Natural killer cell (primary cell): Measurements from ENCODE around the gene RANBP1. TPM values are rescaled to one million over a fixed set of nuclear protein-coding genes. Genes with fewer than 3 reads are reported as not detected.

Source experiments
- ATAC-seq, 3 donors: fragments of 150-1000 bp in 2 of 3; fragments of 200-7000 bp in 1 of 3; cut with Tn5 transposase; 1 replicate in 1 of 3; 2 replicates in 2 of 3; pipeline ENCODE4 v1.10.0; 2021; ENCODE audit warnings: mild to moderate bottlenecking in 2 of 3, moderate library complexity in 2 of 3
- DNase-seq, 2 donors: peaks; one replicate each; pipeline versions ENCODE4 v3.0.0 to v3.0.0-alpha.2; 2013 to 2021; ENCODE audit warnings: mixed read lengths in 1 of 2
- H3K27ac ChIP-seq: one replicate; pipeline ENCODE4 v1.5.1; 2013; ENCODE audit warnings: mild to moderate bottlenecking, low read length
- H3K27me3 ChIP-seq: one replicate; pipeline ENCODE4 v1.6.1; 2013; ENCODE audit warnings: low read length; ENCODE audit not compliant: control insufficient read depth, insufficient read depth
- H3K36me3 ChIP-seq: one replicate; pipeline ENCODE4 v1.6.1; 2013; ENCODE audit warnings: low read length; ENCODE audit not compliant: control insufficient read depth, insufficient read depth
- H3K4me1 ChIP-seq: one replicate; pipeline ENCODE4 v1.6.1; 2013; ENCODE audit warnings: low read length; ENCODE audit not compliant: control insufficient read depth, insufficient read depth
- H3K4me3 ChIP-seq: one replicate; pipeline ENCODE4 v1.5.1; 2013; ENCODE audit warnings: low read length
- H3K9me3 ChIP-seq: one replicate; pipeline ENCODE4 v1.6.1; 2013; ENCODE audit warnings: low read length; ENCODE audit not compliant: control insufficient read depth, insufficient read depth
- H3K27ac Mint-ChIP-seq, 2 donors: one replicate each; pipeline ENCODE4 v1.8.0; 2022; ENCODE audit warnings: mild to moderate bottlenecking in 2 of 2, mixed read lengths in 2 of 2, moderate library complexity in 1 of 2
- H3K27me3 Mint-ChIP-seq, 2 donors: one replicate each; pipeline ENCODE4 v1.8.0; 2022; ENCODE audit warnings: low read depth in 2 of 2, mixed read lengths in 2 of 2
- H3K36me3 Mint-ChIP-seq: one replicate; pipeline ENCODE4 v1.8.0; 2022; ENCODE audit warnings: mixed read lengths
- H3K4me1 Mint-ChIP-seq, 2 donors: one replicate each; pipeline ENCODE4 v1.8.0; 2022; ENCODE audit warnings: mixed read lengths in 2 of 2
- H3K4me3 Mint-ChIP-seq: one replicate; pipeline ENCODE4 v1.8.0; 2022; ENCODE audit warnings: mild to moderate bottlenecking, moderate library complexity, mixed read lengths
- H3K9me3 Mint-ChIP-seq, 2 donors: one replicate each; pipeline ENCODE4 v1.8.0; 2022; ENCODE audit warnings: mixed read lengths in 2 of 2
- WGBS: methylation state at CpG from one replicate; pipeline ENCODE4 v1.1.7; 2013; ENCODE audit warnings: missing lambda C conversion rate; ENCODE audit not compliant: insufficient coverage; 5-methylcytosine and 5-hydroxymethylcytosine counted together
- intact Hi-C: fragments of 100-400 bp; cut with micrococcal nuclease; formaldehyde crosslinking; loops from one replicate; pipeline ENCODE4 v1.14.2; 2022
- total RNA-seq, 4 donors: library from RNA; stranded (reverse); fragments of 120-200 nt in 1 of 4; gene quantifications; one replicate each; pipeline versions ENCODE4 v1.2.3 to v1.2.4, GENCODE V29; 2013 to 2022
- TF ChIP-seq, protein P1 (sequence below): fragments of 200-600 bp; IDR thresholded peaks from one replicate; pipeline ENCODE4 v1.8.0; 2022; ENCODE audit warnings: antibody characterized with exemption

The RANBP1 gene
- total RNA-seq, 3 donors from 2014 or later (not counting 1 experiment from before 2014, with no cell fraction given) = 54.0 to 61.0 (median 56.3) TPM

DNA sequence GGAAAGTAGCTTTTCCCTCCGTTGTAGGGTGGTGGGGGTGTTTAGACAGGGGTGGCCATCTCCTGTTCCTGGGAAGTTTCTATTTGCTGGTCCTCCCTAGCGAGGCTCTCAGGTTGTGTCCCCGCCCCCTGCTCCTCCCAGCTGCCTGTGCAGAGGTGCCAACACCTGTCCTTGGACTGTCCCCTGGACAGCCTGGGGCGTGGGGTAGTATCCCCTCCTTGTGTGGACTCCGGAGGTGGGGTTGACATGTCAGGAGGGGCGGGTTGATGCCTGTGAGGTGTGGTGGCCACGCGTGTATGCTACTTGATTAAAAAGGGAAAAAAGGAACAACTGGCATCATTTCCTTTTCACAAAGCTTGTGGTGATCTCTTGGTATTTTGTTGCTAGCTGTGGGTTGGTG lies 14.3 kb upstream of the RANBP1 start:
- Histone ChIP-seq H3K27ac (no peak overlapping the region), H3K27me3 (no peaks in the 10 kb centered on the region), H3K36me3 (peaks cover 45% of the 10 kb centered on the region), H3K9me3 (no peaks in the 10 kb centered on the region), H3K4me3 (no peak overlapping the region), H3K4me1 (peaks cover 29% of the 10 kb centered on the region)
- H3K27ac Mint-ChIP-seq = peak overlapping the region; percentile 60 to 72
- H3K4me1 Mint-ChIP-seq = peaks cover 22 to 24% of the 10 kb centered on the region in 2 donors
- intact Hi-C loops = no loop called here
- H3K9me3 Mint-ChIP-seq = no peaks in the 10 kb centered on the region
- H3K36me3 Mint-ChIP-seq = peaks cover 6% of the 10 kb centered on the region
- H3K4me3 Mint-ChIP-seq = no peak overlapping the region
- ATAC-seq = no peak
- TF ChIP-seq, protein P1, sequence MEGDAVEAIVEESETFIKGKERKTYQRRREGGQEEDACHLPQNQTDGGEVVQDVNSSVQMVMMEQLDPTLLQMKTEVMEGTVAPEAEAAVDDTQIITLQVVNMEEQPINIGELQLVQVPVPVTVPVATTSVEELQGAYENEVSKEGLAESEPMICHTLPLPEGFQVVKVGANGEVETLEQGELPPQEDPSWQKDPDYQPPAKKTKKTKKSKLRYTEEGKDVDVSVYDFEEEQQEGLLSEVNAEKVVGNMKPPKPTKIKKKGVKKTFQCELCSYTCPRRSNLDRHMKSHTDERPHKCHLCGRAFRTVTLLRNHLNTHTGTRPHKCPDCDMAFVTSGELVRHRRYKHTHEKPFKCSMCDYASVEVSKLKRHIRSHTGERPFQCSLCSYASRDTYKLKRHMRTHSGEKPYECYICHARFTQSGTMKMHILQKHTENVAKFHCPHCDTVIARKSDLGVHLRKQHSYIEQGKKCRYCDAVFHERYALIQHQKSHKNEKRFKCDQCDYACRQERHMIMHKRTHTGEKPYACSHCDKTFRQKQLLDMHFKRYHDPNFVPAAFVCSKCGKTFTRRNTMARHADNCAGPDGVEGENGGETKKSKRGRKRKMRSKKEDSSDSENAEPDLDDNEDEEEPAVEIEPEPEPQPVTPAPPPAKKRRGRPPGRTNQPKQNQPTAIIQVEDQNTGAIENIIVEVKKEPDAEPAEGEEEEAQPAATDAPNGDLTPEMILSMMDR = no peak
- peak in 1 of 2 donors; percentile 24 for DNase-seq
- 67% methylated on average over 8 of the region's 8 CpGs for WGBS
- no peaks in the 10 kb centered on the region for H3K27me3 Mint-ChIP-seq

DNA sequence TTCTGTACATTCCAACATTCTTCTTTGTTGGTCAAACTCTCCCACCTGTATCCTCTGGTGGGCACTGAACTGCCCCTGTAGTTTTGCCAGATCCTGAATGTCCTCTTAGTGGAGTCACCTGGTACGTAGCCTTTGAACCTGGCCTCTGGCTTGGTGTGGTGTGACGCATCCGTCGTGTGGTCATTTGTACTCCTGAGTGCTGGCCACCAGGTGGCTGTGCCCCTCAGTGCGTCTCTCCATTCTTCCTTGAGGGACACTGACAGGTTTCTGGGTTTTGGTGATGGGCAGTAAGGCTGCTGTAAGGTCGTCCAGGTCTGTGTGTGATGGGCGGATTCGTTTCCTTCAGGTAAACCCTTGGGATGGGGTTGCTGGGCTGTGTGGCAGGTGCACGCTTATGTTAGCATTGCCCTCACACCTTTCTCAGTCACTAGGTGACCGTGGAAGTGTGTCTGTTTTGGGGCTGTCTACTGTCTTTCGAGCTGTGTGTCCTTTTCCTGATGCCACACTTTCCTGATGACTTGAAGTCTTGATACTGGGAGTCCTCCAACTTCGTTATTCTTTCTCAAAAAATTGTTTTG lies 13.6 kb upstream of the RANBP1 start:
- intact Hi-C loops = no loop called here
- Histone ChIP-seq H3K4me1 (peaks cover 29% of the 10 kb centered on the region), H3K9me3 (no peaks in the 10 kb centered on the region), H3K4me3 (no peak overlapping the region), H3K27me3 (no peaks in the 10 kb centered on the region), H3K27ac (no peak overlapping the region), H3K36me3 (peaks cover 45% of the 10 kb centered on the region)
- no peak overlapping the region for H3K4me3 Mint-ChIP-seq
- H3K9me3 Mint-ChIP-seq = no peaks in the 10 kb centered on the region
- peaks cover 6% of the 10 kb centered on the region for H3K36me3 Mint-ChIP-seq
- DNase-seq (no peak), ATAC-seq (no peak)
- WGBS = 92% methylated on average over 12 of the region's 12 CpGs
- H3K27me3 Mint-ChIP-seq = no peaks in the 10 kb centered on the region
- TF ChIP-seq, protein P1 = no peak
- peak overlapping the region; percentile 60 to 72 for H3K27ac Mint-ChIP-seq
- peaks cover 22 to 24% of the 10 kb centered on the region in 2 donors for H3K4me1 Mint-ChIP-seq

- intact Hi-C loops = no loop called here
- Mint-ChIP-seq H3K27me3 (no peaks in the 10 kb centered on the region), H3K27ac (no peak overlapping the region), H3K4me1 (peaks cover 11 to 20% of the 10 kb centered on the region in 2 donors), H3K4me3 (no peak overlapping the region), H3K36me3 (no peaks in the 10 kb centered on the region), H3K9me3 (no peaks in the 10 kb centered on the region)
- ATAC-seq (no peak), DNase-seq (no peak)
- H3K4me1 ChIP-seq = peaks cover 15% of the 10 kb centered on the region
- no peak overlapping the region for H3K27ac ChIP-seq
- TF ChIP-seq, protein P1 = no peak
- H3K27me3 ChIP-seq = no peaks in the 10 kb centered on the region
- H3K36me3 ChIP-seq = peaks cover 52% of the 10 kb centered on the region
- H3K4me3 ChIP-seq = no peak overlapping the region
- WGBS = 98% methylated on average over 7 of the region's 7 CpGs
- H3K9me3 ChIP-seq = no peaks in the 10 kb centered on the region
Observed at GRCh38 chr22:20105456-20106204, 10.3 kb upstream of the RANBP1 start.
